Endothelial cell of umbilical vein (primary cell): ENCODE measurements around the gene MYO9A. TPM values are rescaled to one million over a fixed set of nuclear protein-coding genes. Genes with fewer than 3 reads are reported as not detected.

ENCODE experiments used
- BruUV-seq: library from RNA; stranded (reverse); fragments of 400-500 nt; replicated peaks from 2 replicates; lab custom pipeline; 2021; lab: Mats Ljungman, UMichigan
- CTCF ChIA-PET: fragments of 300-600, 350-600 bp; sonication (Branson Sonifier 250); formaldehyde crosslinking; loops from one replicate; lab custom pipeline; 2021; ENCODE audit warnings: antibody characterized with exemption, inconsistent platforms; lab: Charles Lee
- POLR2A ChIA-PET: fragments of 300-600, 350-600 bp; sonication (Branson Sonifier 250); formaldehyde crosslinking; loops from one replicate; lab custom pipeline; 2021; ENCODE audit warnings: antibody characterized with exemption, inconsistent platforms; lab: Charles Lee
- DNase-seq: peaks from one replicate; pipeline ENCODE4 v3.0.0-alpha.2; 2011; ENCODE audit warnings: low read depth, low spot score
- FAIRE-seq: peaks from 2 replicates; lab custom pipeline; 2011; peaks lifted over from hg19 to GRCh38; lab: Jason Lieb, UNC
- H2AFZ ChIP-seq: 2 replicates; pipeline ENCODE4 v1.6.0; 2012; ENCODE audit warnings: low read depth, low read length, control low read depth, inconsistent platforms
- H3K27ac ChIP-seq: 2 replicates; pipeline ENCODE4 v1.5.1; 2011; ENCODE audit warnings: low read depth, mild to moderate bottlenecking, control low read depth, low read length, moderate library complexity; ENCODE audit not compliant: insufficient read depth
- H3K27me3 ChIP-seq, 2 experiments: 2 replicates each; pipeline versions ENCODE4 v1.6.0 to v1.6.1; 2011; ENCODE audit warnings: low read length in 2 of 2, mixed read lengths in 1 of 2; ENCODE audit not compliant: control insufficient read depth in 2 of 2, insufficient read depth in 2 of 2
- H3K36me3 ChIP-seq, 2 experiments: 2 replicates in 1 of 2; 3 replicates in 1 of 2; pipeline ENCODE4 v1.5.1; 2011; ENCODE audit warnings: low read length in 2 of 2, mild to moderate bottlenecking in 1 of 2, moderate library complexity in 1 of 2; ENCODE audit not compliant: control insufficient read depth in 2 of 2, insufficient read depth in 2 of 2; ENCODE audit errors: extremely low read depth in 1 of 2
- H3K4me1 ChIP-seq: 3 replicates; pipeline ENCODE4 v1.5.1; 2011; ENCODE audit warnings: mild to moderate bottlenecking, low read length; ENCODE audit not compliant: control insufficient read depth, insufficient read depth; ENCODE audit errors: extremely low read depth
- H3K4me2 ChIP-seq: 2 replicates; pipeline ENCODE4 v1.6.1; 2011; ENCODE audit warnings: low read length, control low read depth, mixed read lengths; ENCODE audit not compliant: insufficient read depth
- H3K4me3 ChIP-seq, 3 experiments: fragments of 200-600 bp in 1 of 3; sonication (generic), shearing (Covaris generic) in 1 of 3; replicated peaks in 1 of 3; 2 replicates each; pipeline ENCODE4 v1.5.1; 2011 to 2016; ENCODE audit warnings: control low read depth in 3 of 3, low read length in 3 of 3, mild to moderate bottlenecking in 2 of 3, inconsistent platforms in 1 of 3, low read depth in 1 of 3, moderate library complexity in 1 of 3; ENCODE audit not compliant: insufficient read depth in 1 of 3
- H3K79me2 ChIP-seq: 2 replicates; pipeline ENCODE4 v1.6.0; 2012; ENCODE audit warnings: low read length, inconsistent platforms; ENCODE audit not compliant: control insufficient read depth, insufficient read depth
- H3K9ac ChIP-seq: replicated peaks from 2 replicates; pipeline ENCODE3; 2011; ENCODE audit warnings: low read length, control low read depth; ENCODE audit not compliant: insufficient read depth; ENCODE audit errors: extremely low read depth
- H3K9me1 ChIP-seq: replicated peaks from 3 replicates; pipeline ENCODE4 v1.6.0; 2011; ENCODE audit warnings: mild to moderate bottlenecking, low read length; ENCODE audit not compliant: control insufficient read depth, insufficient read depth; ENCODE audit errors: extremely low read depth
- H3K9me3 ChIP-seq: replicated peaks from 2 replicates; pipeline ENCODE4 v1.5.1; 2012; ENCODE audit warnings: low read length, inconsistent platforms; ENCODE audit not compliant: control insufficient read depth, insufficient read depth
- H4K20me1 ChIP-seq: replicated peaks from 2 replicates; pipeline ENCODE3; 2011; ENCODE audit warnings: mild to moderate bottlenecking, low read length; ENCODE audit not compliant: control insufficient read depth, insufficient read depth; ENCODE audit errors: extremely low read depth
- EZH2 ChIP-seq: IDR thresholded peaks from 2 replicates; pipeline ENCODE4 v1.6.1; 2012; ENCODE audit warnings: borderline replicate concordance, low read depth, mild to moderate bottlenecking, moderate library complexity, low read length, inconsistent platforms; ENCODE audit not compliant: severe bottlenecking
- FOS ChIP-seq: IDR thresholded peaks from 2 replicates; pipeline ENCODE4 v1.6.1; 2011; ENCODE audit warnings: mild to moderate bottlenecking, low read length, moderate library complexity, borderline replicate concordance; ENCODE audit not compliant: insufficient read depth
- GATA2 ChIP-seq: IDR thresholded peaks from 2 replicates; pipeline ENCODE4 v1.7.0; 2011; ENCODE audit warnings: low read depth, mild to moderate bottlenecking, moderate library complexity, mixed read lengths, low read length; ENCODE audit not compliant: insufficient read length, insufficient read depth
- JUN ChIP-seq: IDR thresholded peaks from 2 replicates; pipeline ENCODE4 v1.6.1; 2011; ENCODE audit warnings: borderline replicate concordance, low read depth; ENCODE audit not compliant: insufficient read length, insufficient read depth
- MAX ChIP-seq: IDR thresholded peaks from 2 replicates; pipeline ENCODE4 v1.6.1; 2011; ENCODE audit not compliant: insufficient read depth, insufficient read length
- MYC ChIP-seq: IDR thresholded peaks from one replicate; pipeline ENCODE4 v1.6.1; 2011; ENCODE audit warnings: mild to moderate bottlenecking, low read depth, low read length
- POLR2A ChIP-seq: IDR thresholded peaks from 2 replicates; pipeline ENCODE4 v1.6.1; 2012; ENCODE audit warnings: low read depth, mild to moderate bottlenecking, control low read depth, low read length
- POLR2AphosphoS5 ChIP-seq: IDR thresholded peaks from 2 replicates; pipeline ENCODE4 v1.6.1; 2012; ENCODE audit warnings: low read depth, mild to moderate bottlenecking, control low read depth, low read length, moderate library complexity; ENCODE audit not compliant: insufficient read depth
- dilution Hi-C: fragments of 300-500 bp; cut with MboI; formaldehyde crosslinking; loops from one replicate; pipeline ENCODE4 v1.15.0; 2019; ENCODE audit warnings: low sequenced_read_pairs; ENCODE audit not compliant: extremely low pct_ligation_motif_present
- intact Hi-C: fragments of 100-400 bp; cut with micrococcal nuclease; formaldehyde crosslinking; loops from one replicate; pipeline ENCODE4 v1.10.0; 2022
- polyA plus RNA-seq, 4 experiments: library from polyadenylated mRNA; depleted of rRNA in 3 of 4; stranded (reverse) in 3 of 4; unstranded in 1 of 4; fragments of >200 nt; gene quantifications; 2 replicates each; pipeline versions ENCODE4 v1.2.1 to v1.2.3, GENCODE V29; 2011 to 2012; ENCODE audit warnings: missing spikeins in 1 of 4
- total RNA-seq: library from RNA; stranded (reverse); gene quantifications from 2 replicates; pipeline ENCODE4 v1.2.3, GENCODE V29; 2021
- TF ChIP-seq, protein P1 (sequence below), 2 donors: IDR thresholded peaks; 1 replicate in 1 of 2; 2 replicates in 1 of 2; pipeline ENCODE4 v1.5.1; 2011; ENCODE audit warnings: low read length in 2 of 2, mild to moderate bottlenecking in 2 of 2, moderate library complexity in 2 of 2, control low read depth in 1 of 2, inconsistent platforms in 1 of 2, low read depth in 1 of 2; ENCODE audit not compliant: insufficient read depth in 1 of 2; ENCODE audit errors: extremely low read depth in 1 of 2

MYO9A gene
- total and polyA plus RNA-seq, 2 donors (not counting 3 experiments of a cell fraction or from before 2014, with no cell fraction given), result 6.4 to 30.3 TPM

DNA sequence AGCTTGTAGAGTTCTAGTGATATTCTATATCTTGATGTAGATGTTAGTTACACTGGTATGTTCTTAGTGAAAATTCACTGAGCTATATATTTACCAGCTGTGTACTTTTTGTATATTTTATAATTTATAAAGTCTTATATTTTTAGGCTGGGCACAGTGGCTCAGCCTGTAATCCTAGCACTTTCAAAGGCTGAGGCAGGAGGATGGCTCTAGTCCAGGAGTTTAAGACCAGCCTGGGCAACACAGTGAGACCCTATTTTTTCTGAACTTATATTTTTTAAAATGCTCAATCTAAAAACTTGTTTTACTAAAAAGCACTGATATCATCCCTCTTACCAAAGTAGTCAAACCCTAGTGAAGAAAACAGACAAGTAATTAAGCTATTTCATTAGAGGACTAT is 5.1 kb downstream of the MYO9A start:
- FAIRE-seq, result no peak
- DNase-seq, result no peak
- POLR2A ChIA-PET, result no interaction called here

More for the DNA sequence above, 5.1 kb downstream of the MYO9A start:
- H4K20me1 ChIP-seq, result no peaks in the 10 kb centered on the region
- no peaks in the 10 kb centered on the region for H3K9me1 ChIP-seq
- H3K9me3 ChIP-seq, result no peaks in the 10 kb centered on the region
- H3K4me1 ChIP-seq, result peaks cover 11% of the 10 kb centered on the region
- H3K9ac ChIP-seq, result no peak overlapping the region
- peaks cover 24% of the 10 kb centered on the region for H3K79me2 ChIP-seq
- no peak for TF ChIP-seq MYC
- TF ChIP-seq, protein P1, sequence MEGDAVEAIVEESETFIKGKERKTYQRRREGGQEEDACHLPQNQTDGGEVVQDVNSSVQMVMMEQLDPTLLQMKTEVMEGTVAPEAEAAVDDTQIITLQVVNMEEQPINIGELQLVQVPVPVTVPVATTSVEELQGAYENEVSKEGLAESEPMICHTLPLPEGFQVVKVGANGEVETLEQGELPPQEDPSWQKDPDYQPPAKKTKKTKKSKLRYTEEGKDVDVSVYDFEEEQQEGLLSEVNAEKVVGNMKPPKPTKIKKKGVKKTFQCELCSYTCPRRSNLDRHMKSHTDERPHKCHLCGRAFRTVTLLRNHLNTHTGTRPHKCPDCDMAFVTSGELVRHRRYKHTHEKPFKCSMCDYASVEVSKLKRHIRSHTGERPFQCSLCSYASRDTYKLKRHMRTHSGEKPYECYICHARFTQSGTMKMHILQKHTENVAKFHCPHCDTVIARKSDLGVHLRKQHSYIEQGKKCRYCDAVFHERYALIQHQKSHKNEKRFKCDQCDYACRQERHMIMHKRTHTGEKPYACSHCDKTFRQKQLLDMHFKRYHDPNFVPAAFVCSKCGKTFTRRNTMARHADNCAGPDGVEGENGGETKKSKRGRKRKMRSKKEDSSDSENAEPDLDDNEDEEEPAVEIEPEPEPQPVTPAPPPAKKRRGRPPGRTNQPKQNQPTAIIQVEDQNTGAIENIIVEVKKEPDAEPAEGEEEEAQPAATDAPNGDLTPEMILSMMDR (IDR thresholded peaks at IDR 0.05; ENCODE audit: extremely low read depth in 1 of 2, insufficient read depth in 1 of 2, low read depth in 1 of 2, low read length in 2 of 2), result no peak
- no peak for TF ChIP-seq FOS
- no peak for TF ChIP-seq EZH2
- no peak for TF ChIP-seq JUN
- no peak for TF ChIP-seq POLR2A
- TF ChIP-seq MAX, result no peak
- TF ChIP-seq POLR2AphosphoS5, result no peak
- TF ChIP-seq GATA2, result no peak
- no peak overlapping the region for H3K4me3 ChIP-seq
- no peak overlapping the region for H2AFZ ChIP-seq
- BruUV-seq, result no TSS peak
- no peak overlapping the region for H3K4me2 ChIP-seq
- intact Hi-C loops (no loop called here), dilution Hi-C loops (no loop called here)
- no peak overlapping the region for H3K27ac ChIP-seq
- H3K27me3 ChIP-seq, result no peaks in the 10 kb centered on the region
- no peaks in the 10 kb centered on the region for H3K36me3 ChIP-seq
- CTCF ChIA-PET, result interaction anchor here (0.5 to 2.2 kb wide), 5 partner anchors 20 to 369 kb away, joined by 3 to 8 read pairs (median 3); no protein-coding TSS in a partner anchor
